ENCODE measurements around the gene ZFP92. TPM values are rescaled to one million over a fixed set of nuclear protein-coding genes. Genes with fewer than 3 reads are reported as not detected.

ZFP92 gene
- total and polyA plus RNA-seq, 2 donors (not counting 3 experiments of a cell fraction or from before 2014, with no cell fraction given), result 0.36 to 1.2 TPM

- H2AFZ ChIP-seq (ENCODE audit: low read depth, low read length), result no peak overlapping the region
- no peak overlapping the region for H3K4me2 ChIP-seq (ENCODE audit: insufficient read depth, low read length)
- H3K9ac ChIP-seq (replicated peaks; ENCODE audit: extremely low read depth, insufficient read depth, low read length), result no peak overlapping the region
- H3K9me1 ChIP-seq (replicated peaks; ENCODE audit: control insufficient read depth, extremely low read depth, insufficient read depth, low read length), result no peaks in the 10 kb centered on the region
- no TSS peak for BruUV-seq (replicated peaks)
- H3K4me3 ChIP-seq (replicated peaks in 1 of 3; ENCODE audit: insufficient read depth in 1 of 3, low read depth in 1 of 3, low read length in 3 of 3), result no peak overlapping the region
- H3K27ac ChIP-seq (ENCODE audit: insufficient read depth, low read depth, low read length), result no peak overlapping the region
- H3K27me3 ChIP-seq (ENCODE audit: control insufficient read depth in 2 of 2, insufficient read depth in 2 of 2, low read length in 2 of 2), result no peaks in the 10 kb centered on the region
- H3K4me1 ChIP-seq (ENCODE audit: control insufficient read depth, extremely low read depth, insufficient read depth, low read length), result peaks cover 2% of the 10 kb centered on the region
- intact Hi-C loops (cut with micrococcal nuclease) (no loop called here), dilution Hi-C loops (cut with MboI; ENCODE audit: extremely low pct_ligation_motif_present, low sequenced_read_pairs) (no loop called here)
- H3K36me3 ChIP-seq (ENCODE audit: control insufficient read depth in 2 of 2, extremely low read depth in 1 of 2, insufficient read depth in 2 of 2, low read length in 2 of 2), result no peaks in the 10 kb centered on the region
- DNase-seq (ENCODE audit: low read depth, low spot score) (no peak), FAIRE-seq (no peak)
- ChIA-PET POLR2A (no interaction called here), CTCF (interaction anchor here (1.1 kb wide), 1 partner anchor 464 kb away, joined by 4 read pairs; no protein-coding TSS in a partner anchor)
- no peaks in the 10 kb centered on the region for H3K9me3 ChIP-seq (replicated peaks; ENCODE audit: control insufficient read depth, insufficient read depth, low read length)
- TF ChIP-seq POLR2A (IDR thresholded peaks at IDR 0.05; ENCODE audit: low read depth, low read length) (no peak), GATA2 (IDR thresholded peaks at IDR 0.05; ENCODE audit: insufficient read depth, insufficient read length, low read depth, low read length) (no peak), JUN (IDR thresholded peaks at IDR 0.05; ENCODE audit: borderline replicate concordance, insufficient read depth, insufficient read length, low read depth) (no peak), POLR2AphosphoS5 (IDR thresholded peaks at IDR 0.05; ENCODE audit: insufficient read depth, low read depth, low read length) (no peak), EZH2 (IDR thresholded peaks at IDR 0.05; ENCODE audit: borderline replicate concordance, low read depth, low read length, severe bottlenecking) (no peak), FOS (IDR thresholded peaks at IDR 0.05; ENCODE audit: borderline replicate concordance, insufficient read depth, low read length) (no peak), MYC (IDR thresholded peaks at IDR 0.05; ENCODE audit: low read depth, low read length) (no peak)
- TF ChIP-seq, protein P1, sequence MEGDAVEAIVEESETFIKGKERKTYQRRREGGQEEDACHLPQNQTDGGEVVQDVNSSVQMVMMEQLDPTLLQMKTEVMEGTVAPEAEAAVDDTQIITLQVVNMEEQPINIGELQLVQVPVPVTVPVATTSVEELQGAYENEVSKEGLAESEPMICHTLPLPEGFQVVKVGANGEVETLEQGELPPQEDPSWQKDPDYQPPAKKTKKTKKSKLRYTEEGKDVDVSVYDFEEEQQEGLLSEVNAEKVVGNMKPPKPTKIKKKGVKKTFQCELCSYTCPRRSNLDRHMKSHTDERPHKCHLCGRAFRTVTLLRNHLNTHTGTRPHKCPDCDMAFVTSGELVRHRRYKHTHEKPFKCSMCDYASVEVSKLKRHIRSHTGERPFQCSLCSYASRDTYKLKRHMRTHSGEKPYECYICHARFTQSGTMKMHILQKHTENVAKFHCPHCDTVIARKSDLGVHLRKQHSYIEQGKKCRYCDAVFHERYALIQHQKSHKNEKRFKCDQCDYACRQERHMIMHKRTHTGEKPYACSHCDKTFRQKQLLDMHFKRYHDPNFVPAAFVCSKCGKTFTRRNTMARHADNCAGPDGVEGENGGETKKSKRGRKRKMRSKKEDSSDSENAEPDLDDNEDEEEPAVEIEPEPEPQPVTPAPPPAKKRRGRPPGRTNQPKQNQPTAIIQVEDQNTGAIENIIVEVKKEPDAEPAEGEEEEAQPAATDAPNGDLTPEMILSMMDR (IDR thresholded peaks at IDR 0.05; ENCODE audit: extremely low read depth in 1 of 2, insufficient read depth in 1 of 2, low read depth in 1 of 2, low read length in 2 of 2), result no peak
- TF ChIP-seq, protein P2, sequence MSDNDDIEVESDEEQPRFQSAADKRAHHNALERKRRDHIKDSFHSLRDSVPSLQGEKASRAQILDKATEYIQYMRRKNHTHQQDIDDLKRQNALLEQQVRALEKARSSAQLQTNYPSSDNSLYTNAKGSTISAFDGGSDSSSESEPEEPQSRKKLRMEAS (IDR thresholded peaks at IDR 0.05; ENCODE audit: insufficient read depth, insufficient read length), result no peak
- H3K79me2 ChIP-seq (ENCODE audit: control insufficient read depth, insufficient read depth, low read length), result no peaks in the 10 kb centered on the region
- no peaks in the 10 kb centered on the region for H4K20me1 ChIP-seq (replicated peaks; ENCODE audit: control insufficient read depth, extremely low read depth, insufficient read depth, low read length)
Measured at GRCh38 chrX:153406011-153406410, 5.3 kb upstream of the ZFP92 start.

Measured in endothelial cell of umbilical vein (primary cell).